ENCODE measurements around the gene OSTN.

GRCh38 chr3:191296041-191296541, 97.0 kb downstream of the OSTN start:
- no peak for TF ChIP-seq CTCF (conservative IDR thresholded peaks at IDR 0.05 in 1 of 2, IDR thresholded peaks at IDR 0.05 in 1 of 2; ENCODE audit: extremely low read depth in 1 of 2, insufficient read depth in 1 of 2, low read depth in 1 of 2, low read length in 2 of 2)
- TF ChIP-seq EZH2 (IDR thresholded peaks at IDR 0.05; ENCODE audit: borderline replicate concordance, low read length), result no peak

Measured in mammary epithelial cell (primary cell).